ENCODE results near the gene RAB30.

- TF ChIP-seq CTCF (IDR thresholded peaks at IDR 0.05) (no peak), POLR2A (IDR thresholded peaks at IDR 0.05) (no peak)
Measured at GRCh38 chr11:83060965-83061364, 10.7 kb downstream of the RAB30 start.
